Panc1 (cell line): ENCODE measurements around the gene RFC2.

Experiments used
- CTCF ChIP-seq: fragments of 450-650 bp; IDR thresholded peaks from 2 replicates; pipeline ENCODE4 v1.5.1; 2017; ENCODE audit warnings: mild to moderate bottlenecking
- POLR2AphosphoS5 ChIP-seq: IDR thresholded peaks from 2 replicates; pipeline ENCODE4 v1.6.1; 2012; ENCODE audit warnings: mild to moderate bottlenecking, low read depth, low read length, moderate library complexity
- SIN3A ChIP-seq: IDR thresholded peaks from 2 replicates; pipeline ENCODE4 v1.6.1; 2012; ENCODE audit warnings: low read depth, mild to moderate bottlenecking, low read length, moderate library complexity, borderline replicate concordance; ENCODE audit not compliant: insufficient read depth

DNA sequence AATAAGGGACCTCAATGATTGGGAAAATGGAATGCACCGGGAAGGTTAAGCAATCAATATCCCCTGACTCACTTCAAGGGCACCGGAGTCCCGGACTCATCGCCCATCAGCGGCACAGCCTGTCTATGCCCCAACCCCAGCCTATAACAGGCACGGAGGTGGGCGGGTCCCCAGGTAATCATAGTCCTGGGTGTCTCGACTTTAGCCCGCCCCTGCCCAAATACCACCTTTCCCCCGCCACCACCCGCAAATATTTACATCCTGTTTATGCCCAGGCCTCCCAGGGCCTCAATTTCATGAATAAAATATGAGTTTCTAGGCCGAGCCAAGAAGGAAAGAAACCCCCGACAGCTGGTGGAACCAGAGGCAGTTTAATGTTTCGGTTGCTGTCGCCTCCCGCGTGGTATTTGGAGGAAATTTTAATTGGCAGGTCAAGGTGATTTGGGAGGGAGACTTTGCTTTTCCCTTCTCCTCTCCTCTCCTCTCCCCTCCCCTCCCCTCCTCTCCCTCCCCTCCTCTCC is 15.6 kb upstream of the RFC2 start:
- TF ChIP-seq CTCF (no peak), SIN3A (no peak), POLR2AphosphoS5 (no peak)
